AG09309 (cell line): ENCODE results near the gene RPS6KA2.
"Not testable (repeated sequence)": the region's sequence is repeated elsewhere in the genome, so short reads cannot be mapped to it uniquely, and the experiment has no call there.

Source experiments
- DNase-seq: peaks from one replicate; pipeline ENCODE4 v3.0.0-alpha.2; 2010; ENCODE audit warnings: low read depth
- H3K4me3 ChIP-seq: 2 replicates; pipeline ENCODE4 v1.5.1; 2011; ENCODE audit warnings: mild to moderate bottlenecking, low read depth, low read length, moderate library complexity; ENCODE audit not compliant: control insufficient read depth
- CTCF ChIP-seq: IDR thresholded peaks from 2 replicates; pipeline ENCODE4 v1.5.1; 2011; ENCODE audit warnings: mild to moderate bottlenecking, low read depth, low read length, inconsistent platforms; ENCODE audit not compliant: insufficient read depth, control insufficient read depth; ENCODE audit errors: missing control alignments

The RPS6KA2 gene

DNA sequence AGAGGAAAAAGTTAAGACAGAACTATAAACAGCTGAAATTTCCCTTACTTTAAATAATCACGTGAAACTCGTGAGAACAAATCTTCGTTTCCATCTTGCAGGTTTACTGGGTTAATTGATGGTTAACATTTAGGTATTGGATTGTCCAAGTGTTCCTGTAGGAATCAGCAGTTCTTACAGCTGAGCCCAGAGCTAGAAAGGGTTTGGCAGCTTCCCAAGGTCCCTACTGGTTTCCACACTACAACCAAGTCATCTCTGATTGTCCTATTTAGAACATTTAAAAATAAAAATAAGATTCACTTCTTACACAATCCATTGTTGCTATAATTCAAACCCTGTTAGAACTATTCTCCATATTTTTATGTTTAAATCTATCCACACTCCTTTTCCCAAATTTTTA, 260.1 kb downstream of the RPS6KA2 start:
- TF ChIP-seq CTCF, result no peak
- no peak for DNase-seq
- H3K4me3 ChIP-seq, result no peak overlapping the region

DNA sequence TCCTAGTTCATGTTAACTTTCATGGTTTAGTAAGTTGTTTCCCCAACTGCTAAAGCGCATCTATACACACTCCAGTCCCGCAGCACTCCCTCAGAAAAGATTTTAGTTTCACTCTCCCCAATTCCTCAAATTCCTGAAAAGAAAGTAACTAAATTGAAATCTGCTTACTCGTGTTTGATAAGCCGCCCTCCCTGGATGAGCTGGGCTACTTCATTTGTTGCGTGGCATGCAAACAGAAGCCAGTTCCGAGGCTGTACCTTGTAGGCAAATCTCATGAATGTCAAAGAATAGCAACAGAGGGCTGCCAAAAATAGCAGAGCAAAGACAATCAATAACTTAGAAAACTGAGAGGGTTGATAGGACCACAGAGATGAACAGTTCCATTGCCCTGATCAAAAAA, 261.2 kb downstream of the RPS6KA2 start:
- no peak overlapping the region for H3K4me3 ChIP-seq
- TF ChIP-seq CTCF, result no peak
- no peak for DNase-seq

DNA sequence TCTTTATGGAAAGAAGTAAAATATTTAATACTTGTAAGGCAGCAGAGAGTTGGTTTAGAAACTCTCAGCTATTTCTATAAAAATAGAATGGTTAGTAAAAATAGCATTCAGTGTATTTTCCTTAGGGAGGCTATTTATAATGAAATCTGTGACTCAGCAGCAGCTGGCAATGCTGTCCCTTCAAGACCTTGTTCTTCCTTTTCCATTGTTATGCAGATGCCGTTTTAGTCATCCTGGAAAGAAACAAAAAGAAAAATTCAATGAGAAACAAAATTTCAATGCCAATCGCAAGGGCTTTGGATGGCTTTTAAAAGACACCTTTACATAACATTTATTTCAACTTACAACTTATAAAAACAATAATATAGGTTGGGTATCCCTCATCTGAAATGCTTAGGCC, 261.8 kb downstream of the RPS6KA2 start:
- H3K4me3 ChIP-seq, result no peak overlapping the region
- TF ChIP-seq CTCF, result no peak
- peak; percentile 35 for DNase-seq

DNA sequence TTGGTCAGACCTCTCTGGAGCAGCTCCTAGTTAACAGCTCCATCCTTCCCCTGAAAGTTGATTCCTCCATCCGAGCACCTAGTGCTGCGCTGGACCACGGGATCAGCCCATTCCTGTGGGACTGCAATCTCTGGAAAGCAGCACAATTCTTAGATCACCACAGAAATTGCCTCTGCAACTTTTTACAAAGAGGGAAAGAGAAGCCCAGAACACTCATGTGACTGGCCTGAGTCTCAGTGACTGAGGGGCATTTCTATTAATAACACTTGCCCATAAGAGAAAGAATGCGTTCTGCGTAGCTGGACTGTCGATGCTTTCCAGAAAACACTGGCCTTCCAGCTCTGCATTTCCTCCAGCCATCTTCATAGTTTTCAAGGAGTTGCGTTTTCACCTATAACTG, 262.6 kb downstream of the RPS6KA2 start:
- no peak for DNase-seq
- TF ChIP-seq CTCF, result no peak
- no peak overlapping the region for H3K4me3 ChIP-seq

- DNase-seq, H3K4me3 ChIP-seq: not testable (repeated sequence)
These were observed 264.6 kb downstream of the RPS6KA2 start for GRCh38 chr6:166362427-166362826.

DNA sequence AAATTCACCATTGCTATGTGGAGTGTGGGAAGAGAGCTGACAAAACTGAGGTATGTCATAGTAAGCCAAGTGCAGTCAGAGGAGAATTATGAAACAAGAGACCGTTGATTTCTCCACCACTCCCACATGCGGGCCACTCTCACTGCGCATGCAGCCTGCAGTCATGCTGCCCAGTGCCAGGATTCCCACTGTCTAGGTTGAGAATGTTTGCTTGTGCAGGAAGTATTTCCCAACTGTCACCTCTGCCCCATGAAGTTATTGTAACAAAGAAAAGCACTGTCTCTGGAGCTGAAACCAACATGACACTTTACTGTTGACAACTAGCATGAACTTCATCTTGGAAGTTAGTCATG, 266.0 kb downstream of the RPS6KA2 start:
- TF ChIP-seq CTCF, result no peak
- DNase-seq, result no peak
- H3K4me3 ChIP-seq, result no peak overlapping the region

DNA sequence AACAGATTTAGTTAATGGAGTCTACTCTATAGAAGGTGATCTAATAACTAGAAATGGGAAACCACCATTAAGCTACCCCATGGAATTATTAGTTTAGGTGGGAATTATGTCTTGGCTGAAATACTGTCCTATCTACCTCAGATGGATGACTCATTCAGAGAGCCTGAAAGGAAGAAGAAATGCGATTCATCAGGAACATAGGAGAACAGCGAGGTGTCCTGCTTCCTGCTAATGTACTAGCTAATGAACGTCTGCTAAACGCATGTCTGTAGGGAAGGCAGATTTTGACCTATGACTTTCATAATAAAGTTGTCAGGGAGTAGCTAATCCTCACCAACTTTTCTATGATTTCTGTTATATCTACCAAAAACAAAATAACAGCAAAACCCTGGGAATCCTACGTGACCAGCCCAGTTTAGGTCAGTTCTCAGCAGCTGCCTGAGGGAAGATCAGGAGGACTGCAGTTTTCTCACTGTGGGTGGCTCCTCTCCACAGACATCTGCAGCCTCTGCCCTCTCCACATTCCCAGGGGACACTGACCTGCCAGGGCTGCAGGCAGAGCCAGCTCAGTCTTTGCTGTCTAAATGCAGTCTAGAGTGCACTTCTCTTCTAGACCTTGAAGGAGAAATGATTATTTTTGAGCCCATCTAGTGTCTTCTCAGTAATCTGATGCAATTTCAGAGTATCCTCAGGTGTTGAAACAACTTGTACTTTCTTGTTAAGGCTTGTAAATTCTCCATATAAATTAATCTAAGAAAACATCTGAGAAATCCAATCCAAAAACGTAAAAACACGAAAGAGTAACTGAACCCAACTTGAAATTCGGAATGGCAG, 266.6 kb downstream of the RPS6KA2 start:
- no peak for DNase-seq
- H3K4me3 ChIP-seq, result no peak overlapping the region
- TF ChIP-seq CTCF, result no peak
